OCI-LY1 (cell line): Measurements from ENCODE around the gene HAND1.

Experiments used
- EZH2 ChIP-seq: fragments of 200-600 bp; sonication (generic), shearing (Covaris generic); IDR thresholded peaks from 2 replicates; pipeline ENCODE4 v1.8.0; 2017; ENCODE audit warnings: borderline replicate concordance, mixed run types, mild to moderate bottlenecking, antibody characterized with exemption, low read length, moderate library complexity, mixed read lengths
- TF ChIP-seq, protein P1 (sequence below): fragments of 200-600 bp; sonication (generic), shearing (Covaris generic); IDR thresholded peaks from 2 replicates; pipeline ENCODE4 v1.5.1; 2017; ENCODE audit warnings: mild to moderate bottlenecking, antibody characterized with exemption, low read length, moderate library complexity, mixed read lengths

DNA sequence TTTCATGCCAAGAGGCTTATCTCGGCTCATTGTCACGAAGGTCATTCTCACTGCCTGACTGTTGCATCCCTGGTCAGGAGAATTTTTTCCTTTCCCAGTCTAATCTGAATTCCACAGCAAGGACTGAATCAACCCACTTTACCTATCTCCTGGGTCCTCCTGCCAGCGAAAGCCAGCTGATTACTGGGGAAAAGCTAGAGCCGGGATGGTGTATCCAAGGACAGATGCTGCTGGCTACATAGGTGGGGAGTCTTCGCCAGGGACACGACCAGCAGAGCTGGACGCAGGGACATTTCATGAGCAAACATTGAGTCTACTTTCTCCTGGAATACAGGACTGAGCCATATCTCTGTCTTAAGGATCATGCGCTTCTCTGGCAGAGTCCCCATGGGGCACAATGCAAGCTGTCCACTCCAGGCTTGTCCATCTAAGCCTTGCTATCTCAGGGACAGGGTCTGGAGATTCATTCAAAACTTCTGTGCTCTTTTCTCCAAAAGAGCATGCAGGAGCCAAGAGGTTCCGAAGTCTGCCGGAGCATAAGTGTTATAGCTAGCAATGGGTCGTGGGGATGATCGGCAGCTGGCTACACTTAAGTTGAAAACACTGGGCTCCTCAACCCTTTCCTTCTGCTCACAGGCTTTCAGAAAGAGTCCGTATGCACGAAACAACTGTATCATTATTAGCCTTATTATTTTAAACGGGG is 6.5 kb upstream of the HAND1 start:
- TF ChIP-seq, protein P1, sequence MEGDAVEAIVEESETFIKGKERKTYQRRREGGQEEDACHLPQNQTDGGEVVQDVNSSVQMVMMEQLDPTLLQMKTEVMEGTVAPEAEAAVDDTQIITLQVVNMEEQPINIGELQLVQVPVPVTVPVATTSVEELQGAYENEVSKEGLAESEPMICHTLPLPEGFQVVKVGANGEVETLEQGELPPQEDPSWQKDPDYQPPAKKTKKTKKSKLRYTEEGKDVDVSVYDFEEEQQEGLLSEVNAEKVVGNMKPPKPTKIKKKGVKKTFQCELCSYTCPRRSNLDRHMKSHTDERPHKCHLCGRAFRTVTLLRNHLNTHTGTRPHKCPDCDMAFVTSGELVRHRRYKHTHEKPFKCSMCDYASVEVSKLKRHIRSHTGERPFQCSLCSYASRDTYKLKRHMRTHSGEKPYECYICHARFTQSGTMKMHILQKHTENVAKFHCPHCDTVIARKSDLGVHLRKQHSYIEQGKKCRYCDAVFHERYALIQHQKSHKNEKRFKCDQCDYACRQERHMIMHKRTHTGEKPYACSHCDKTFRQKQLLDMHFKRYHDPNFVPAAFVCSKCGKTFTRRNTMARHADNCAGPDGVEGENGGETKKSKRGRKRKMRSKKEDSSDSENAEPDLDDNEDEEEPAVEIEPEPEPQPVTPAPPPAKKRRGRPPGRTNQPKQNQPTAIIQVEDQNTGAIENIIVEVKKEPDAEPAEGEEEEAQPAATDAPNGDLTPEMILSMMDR: no peak
- no peak for TF ChIP-seq EZH2
